ENCODE measurements around the gene NELL1. TPM values are rescaled to one million over a fixed set of nuclear protein-coding genes. Genes with fewer than 3 reads are reported as not detected.

Gene NELL1
- total RNA-seq, 1 experiment from 2014 or later, result not detected

- Histone ChIP-seq H3K36me3 (ENCODE audit: control insufficient read depth, insufficient read depth, low read length) (no peaks in the 10 kb centered on the region), H3K27me3 (ENCODE audit: control insufficient read depth, insufficient read depth, low read length) (no peaks in the 10 kb centered on the region), H3K27ac (ENCODE audit: low read length) (no peak overlapping the region), H3K9me3 (ENCODE audit: control insufficient read depth, insufficient read depth, low read depth, low read length) (no peaks in the 10 kb centered on the region), H3K4me3 (ENCODE audit: low read depth in 2 of 2, low read length in 2 of 2) (no peak overlapping the region), H3K4me1 (ENCODE audit: control insufficient read depth, insufficient read depth, low read length) (no peaks in the 10 kb centered on the region)
- ChIA-PET CTCF (no interaction called here), POLR2A (no interaction called here)
- BruUV-seq (replicated peaks), result no TSS peak
- in situ Hi-C loops (cut with HindIII; ENCODE audit: low pct_unique_long_range_greater_than_20kb, low sequenced_read_pairs) (no loop called here), intact Hi-C loops (cut with micrococcal nuclease; ENCODE audit: unreplicated experiment) (no loop called here)
- TF ChIP-seq SIN3A (IDR thresholded peaks at IDR 0.05; ENCODE audit: borderline replicate concordance, insufficient read depth, low read depth, low read length) (no peak), CTCF (IDR thresholded peaks at IDR 0.05) (no peak), POLR2AphosphoS5 (IDR thresholded peaks at IDR 0.05; ENCODE audit: low read depth, low read length) (no peak), TCF7L2 (IDR thresholded peaks at IDR 0.05; ENCODE audit: low read depth, low read length) (no peak)
- TF ChIP-seq, protein P1, sequence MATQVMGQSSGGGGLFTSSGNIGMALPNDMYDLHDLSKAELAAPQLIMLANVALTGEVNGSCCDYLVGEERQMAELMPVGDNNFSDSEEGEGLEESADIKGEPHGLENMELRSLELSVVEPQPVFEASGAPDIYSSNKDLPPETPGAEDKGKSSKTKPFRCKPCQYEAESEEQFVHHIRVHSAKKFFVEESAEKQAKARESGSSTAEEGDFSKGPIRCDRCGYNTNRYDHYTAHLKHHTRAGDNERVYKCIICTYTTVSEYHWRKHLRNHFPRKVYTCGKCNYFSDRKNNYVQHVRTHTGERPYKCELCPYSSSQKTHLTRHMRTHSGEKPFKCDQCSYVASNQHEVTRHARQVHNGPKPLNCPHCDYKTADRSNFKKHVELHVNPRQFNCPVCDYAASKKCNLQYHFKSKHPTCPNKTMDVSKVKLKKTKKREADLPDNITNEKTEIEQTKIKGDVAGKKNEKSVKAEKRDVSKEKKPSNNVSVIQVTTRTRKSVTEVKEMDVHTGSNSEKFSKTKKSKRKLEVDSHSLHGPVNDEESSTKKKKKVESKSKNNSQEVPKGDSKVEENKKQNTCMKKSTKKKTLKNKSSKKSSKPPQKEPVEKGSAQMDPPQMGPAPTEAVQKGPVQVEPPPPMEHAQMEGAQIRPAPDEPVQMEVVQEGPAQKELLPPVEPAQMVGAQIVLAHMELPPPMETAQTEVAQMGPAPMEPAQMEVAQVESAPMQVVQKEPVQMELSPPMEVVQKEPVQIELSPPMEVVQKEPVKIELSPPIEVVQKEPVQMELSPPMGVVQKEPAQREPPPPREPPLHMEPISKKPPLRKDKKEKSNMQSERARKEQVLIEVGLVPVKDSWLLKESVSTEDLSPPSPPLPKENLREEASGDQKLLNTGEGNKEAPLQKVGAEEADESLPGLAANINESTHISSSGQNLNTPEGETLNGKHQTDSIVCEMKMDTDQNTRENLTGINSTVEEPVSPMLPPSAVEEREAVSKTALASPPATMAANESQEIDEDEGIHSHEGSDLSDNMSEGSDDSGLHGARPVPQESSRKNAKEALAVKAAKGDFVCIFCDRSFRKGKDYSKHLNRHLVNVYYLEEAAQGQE (IDR thresholded peaks at IDR 0.05; ENCODE audit: insufficient read depth in 1 of 2, low read depth in 2 of 2, low read length in 1 of 2), result no peak
- DNase-seq (ENCODE audit: low read depth, low spot score), result no peak
- no peak for ATAC-seq
These were observed 450.0 kb downstream of the NELL1 start for GRCh38 chr11:21119411-21119810.

DNA sequence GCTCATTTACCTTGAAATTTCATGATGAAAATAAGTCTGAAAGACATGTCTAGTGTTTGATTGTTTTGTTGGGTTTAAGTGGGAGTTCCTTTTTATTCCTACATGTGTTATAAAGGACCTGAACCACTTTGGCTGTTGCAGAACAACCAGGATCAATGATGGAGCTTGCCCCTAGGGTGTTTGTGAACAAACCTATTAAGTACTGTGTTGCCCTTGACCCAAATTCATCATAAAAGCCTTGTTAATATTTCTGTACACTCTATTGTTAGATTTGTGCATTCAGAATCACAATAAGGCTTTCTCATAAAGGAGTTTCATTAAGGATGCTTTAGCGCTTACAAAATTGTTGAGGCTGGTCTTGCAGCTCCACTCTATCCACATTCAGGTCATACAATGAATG is 452.6 kb downstream of the NELL1 start:
- in situ Hi-C loops (cut with HindIII; ENCODE audit: low pct_unique_long_range_greater_than_20kb, low sequenced_read_pairs), result no loop called here
- Histone ChIP-seq H3K4me1 (ENCODE audit: control insufficient read depth, insufficient read depth, low read length) (no peaks in the 10 kb centered on the region), H3K27ac (ENCODE audit: low read length) (no peak overlapping the region), H3K36me3 (ENCODE audit: control insufficient read depth, insufficient read depth, low read length) (no peaks in the 10 kb centered on the region), H3K4me3 (ENCODE audit: low read depth in 2 of 2, low read length in 2 of 2) (no peak overlapping the region), H3K9me3 (ENCODE audit: control insufficient read depth, insufficient read depth, low read depth, low read length) (no peaks in the 10 kb centered on the region), H3K27me3 (ENCODE audit: control insufficient read depth, insufficient read depth, low read length) (no peaks in the 10 kb centered on the region)
- ChIA-PET CTCF (no interaction called here), POLR2A (no interaction called here)
- intact Hi-C loops (cut with micrococcal nuclease; ENCODE audit: unreplicated experiment), result no loop called here
- no peak for ATAC-seq
- no TSS peak for BruUV-seq (replicated peaks)
- no peak for TF ChIP-seq SIN3A (IDR thresholded peaks at IDR 0.05; ENCODE audit: borderline replicate concordance, insufficient read depth, low read depth, low read length)
- no peak for DNase-seq (ENCODE audit: low read depth, low spot score)

- no TSS peak for BruUV-seq (replicated peaks)
- intact Hi-C loops (cut with micrococcal nuclease; ENCODE audit: unreplicated experiment), result no loop called here
- DNase-seq (ENCODE audit: low read depth, low spot score) (no peak), ATAC-seq (no peak)
- Histone ChIP-seq H3K9me3 (ENCODE audit: control insufficient read depth, insufficient read depth, low read depth, low read length) (no peaks in the 10 kb centered on the region), H3K27me3 (ENCODE audit: control insufficient read depth, insufficient read depth, low read length) (no peaks in the 10 kb centered on the region), H3K4me3 (ENCODE audit: low read depth in 2 of 2, low read length in 2 of 2) (no peak overlapping the region), H3K27ac (ENCODE audit: low read length) (no peak overlapping the region), H3K36me3 (ENCODE audit: control insufficient read depth, insufficient read depth, low read length) (no peaks in the 10 kb centered on the region), H3K4me1 (ENCODE audit: control insufficient read depth, insufficient read depth, low read length) (no peaks in the 10 kb centered on the region)
- CTCF ChIA-PET, result no interaction called here
- TF ChIP-seq CTCF (IDR thresholded peaks at IDR 0.05) (no peak), SIN3A (IDR thresholded peaks at IDR 0.05; ENCODE audit: borderline replicate concordance, insufficient read depth, low read depth, low read length) (no peak), TCF7L2 (IDR thresholded peaks at IDR 0.05; ENCODE audit: low read depth, low read length) (no peak), POLR2AphosphoS5 (IDR thresholded peaks at IDR 0.05; ENCODE audit: low read depth, low read length) (no peak)
- TF ChIP-seq, protein P1 (IDR thresholded peaks at IDR 0.05; ENCODE audit: insufficient read depth in 1 of 2, low read depth in 2 of 2, low read length in 1 of 2), result no peak
- POLR2A ChIA-PET, result no interaction called here
- in situ Hi-C loops (cut with HindIII; ENCODE audit: low pct_unique_long_range_greater_than_20kb, low sequenced_read_pairs), result no loop called here
These were observed 453.1 kb downstream of the NELL1 start for GRCh38 chr11:21122523-21122922.
